Measurements from ENCODE around the gene NT5DC4. TPM values are rescaled to one million over a fixed set of nuclear protein-coding genes. Genes with fewer than 3 reads are reported as not detected.

NT5DC4 gene
- total RNA-seq, 4 donors from 2014 or later = 0.27 TPM; not detected in 3

DNA sequence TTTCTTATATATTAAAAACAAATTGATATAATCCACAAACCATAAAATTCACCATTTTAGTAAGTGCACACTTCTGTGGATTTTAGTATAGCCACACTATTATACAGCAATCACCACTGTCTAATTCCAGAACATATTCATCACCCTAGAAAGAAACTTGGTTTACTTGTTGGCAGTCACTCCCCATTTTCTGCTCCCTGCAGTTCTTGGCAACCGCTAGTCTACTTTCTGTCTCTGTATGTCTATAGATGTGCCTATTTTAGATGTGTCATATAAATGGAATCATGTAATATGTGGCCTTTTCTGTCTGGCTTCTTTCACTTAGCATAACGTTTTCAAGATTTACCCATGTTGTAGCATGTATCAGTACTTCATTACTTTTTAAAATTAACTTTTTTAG lies 37.9 kb downstream of the NT5DC4 start:
- Histone ChIP-seq H3K4me1 (peaks cover 0 to 36% (median 3%) of the 10 kb centered on the region in 3 donors), H3K4me3 (no peak overlapping the region), H3K27ac (no peak overlapping the region), H3K9me3 (no peaks in the 10 kb centered on the region), H3K27me3 (no peaks in the 10 kb centered on the region), H3K36me3 (no peaks in the 10 kb centered on the region)
- WGBS, 2 donors (ENCODE audit: low coverage in 1 of 2) = 9 to 21% methylated on average over 2 of the region's 2 CpGs
- no peak for TF ChIP-seq EP300 (IDR thresholded peaks at IDR 0.05)
- TF ChIP-seq POLR2A (IDR thresholded peaks at IDR 0.05) = no peak
- TF ChIP-seq, protein P1, sequence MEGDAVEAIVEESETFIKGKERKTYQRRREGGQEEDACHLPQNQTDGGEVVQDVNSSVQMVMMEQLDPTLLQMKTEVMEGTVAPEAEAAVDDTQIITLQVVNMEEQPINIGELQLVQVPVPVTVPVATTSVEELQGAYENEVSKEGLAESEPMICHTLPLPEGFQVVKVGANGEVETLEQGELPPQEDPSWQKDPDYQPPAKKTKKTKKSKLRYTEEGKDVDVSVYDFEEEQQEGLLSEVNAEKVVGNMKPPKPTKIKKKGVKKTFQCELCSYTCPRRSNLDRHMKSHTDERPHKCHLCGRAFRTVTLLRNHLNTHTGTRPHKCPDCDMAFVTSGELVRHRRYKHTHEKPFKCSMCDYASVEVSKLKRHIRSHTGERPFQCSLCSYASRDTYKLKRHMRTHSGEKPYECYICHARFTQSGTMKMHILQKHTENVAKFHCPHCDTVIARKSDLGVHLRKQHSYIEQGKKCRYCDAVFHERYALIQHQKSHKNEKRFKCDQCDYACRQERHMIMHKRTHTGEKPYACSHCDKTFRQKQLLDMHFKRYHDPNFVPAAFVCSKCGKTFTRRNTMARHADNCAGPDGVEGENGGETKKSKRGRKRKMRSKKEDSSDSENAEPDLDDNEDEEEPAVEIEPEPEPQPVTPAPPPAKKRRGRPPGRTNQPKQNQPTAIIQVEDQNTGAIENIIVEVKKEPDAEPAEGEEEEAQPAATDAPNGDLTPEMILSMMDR (IDR thresholded peaks at IDR 0.05) = no peak
- TF ChIP-seq POLR2AphosphoS5 (IDR thresholded peaks at IDR 0.05) = no peak
- no peak for ATAC-seq

DNA sequence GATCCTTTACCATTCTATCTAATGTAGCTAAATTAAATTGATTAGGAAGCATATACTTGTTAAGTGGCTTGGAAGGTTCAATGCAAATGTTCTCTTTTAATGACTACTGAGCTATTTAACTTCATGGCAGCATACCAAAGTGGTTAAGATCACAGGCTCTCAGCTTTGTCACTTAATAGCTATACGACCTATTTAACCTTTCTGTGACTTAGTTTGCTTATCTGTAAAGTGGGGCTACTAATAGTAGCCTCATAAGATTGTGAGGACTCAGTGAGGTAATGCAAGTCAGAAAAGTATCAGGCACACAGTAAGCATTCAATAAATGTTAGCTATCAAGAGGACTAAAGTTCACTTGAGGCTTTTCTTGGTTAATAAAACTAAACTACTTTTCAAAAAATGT lies 39.3 kb downstream of the NT5DC4 start:
- Histone ChIP-seq H3K27ac (no peak overlapping the region), H3K4me1 (peaks cover 3 to 46% (median 8%) of the 10 kb centered on the region in 3 donors), H3K9me3 (no peaks in the 10 kb centered on the region), H3K36me3 (no peaks in the 10 kb centered on the region), H3K4me3 (no peak overlapping the region), H3K27me3 (no peaks in the 10 kb centered on the region)
- no peak for TF ChIP-seq EP300 (IDR thresholded peaks at IDR 0.05)
- WGBS, 2 donors (ENCODE audit: low coverage in 1 of 2) = 71 to 79% methylated on average over 1 of the region's 1 CpG
- no peak for ATAC-seq

DNA sequence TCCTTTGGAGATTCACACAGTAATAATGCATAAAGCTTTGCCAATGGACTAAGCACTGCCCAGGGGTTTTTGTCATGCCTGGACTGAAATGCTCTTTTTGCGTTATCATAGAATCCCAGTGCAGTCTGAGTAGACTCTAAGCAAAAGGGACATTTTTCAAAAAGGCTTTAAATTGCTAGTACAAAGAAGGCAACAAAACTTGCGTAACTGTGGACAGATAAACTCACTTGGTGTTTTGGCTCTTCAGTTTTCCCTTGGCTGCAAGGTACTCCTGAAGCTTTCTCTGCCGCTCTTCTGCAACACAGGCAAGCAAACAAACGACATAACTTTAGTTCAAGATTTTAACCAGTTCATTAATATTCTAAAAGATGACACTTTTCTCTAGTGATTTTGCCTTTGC lies 41.5 kb downstream of the NT5DC4 start:
- Histone ChIP-seq H3K9me3 (no peaks in the 10 kb centered on the region), H3K4me3 (no peak overlapping the region), H3K4me1 (peaks cover 3 to 38% (median 11%) of the 10 kb centered on the region in 3 donors), H3K27me3 (no peaks in the 10 kb centered on the region), H3K36me3 (no peaks in the 10 kb centered on the region), H3K27ac (no peak overlapping the region)
- TF ChIP-seq, protein P1 (IDR thresholded peaks at IDR 0.05) = no peak
- no peak for ATAC-seq
- WGBS, 2 donors (ENCODE audit: low coverage in 1 of 2) = 89 to 100% methylated on average over 2 to 4 of the region's 4 CpGs

DNA sequence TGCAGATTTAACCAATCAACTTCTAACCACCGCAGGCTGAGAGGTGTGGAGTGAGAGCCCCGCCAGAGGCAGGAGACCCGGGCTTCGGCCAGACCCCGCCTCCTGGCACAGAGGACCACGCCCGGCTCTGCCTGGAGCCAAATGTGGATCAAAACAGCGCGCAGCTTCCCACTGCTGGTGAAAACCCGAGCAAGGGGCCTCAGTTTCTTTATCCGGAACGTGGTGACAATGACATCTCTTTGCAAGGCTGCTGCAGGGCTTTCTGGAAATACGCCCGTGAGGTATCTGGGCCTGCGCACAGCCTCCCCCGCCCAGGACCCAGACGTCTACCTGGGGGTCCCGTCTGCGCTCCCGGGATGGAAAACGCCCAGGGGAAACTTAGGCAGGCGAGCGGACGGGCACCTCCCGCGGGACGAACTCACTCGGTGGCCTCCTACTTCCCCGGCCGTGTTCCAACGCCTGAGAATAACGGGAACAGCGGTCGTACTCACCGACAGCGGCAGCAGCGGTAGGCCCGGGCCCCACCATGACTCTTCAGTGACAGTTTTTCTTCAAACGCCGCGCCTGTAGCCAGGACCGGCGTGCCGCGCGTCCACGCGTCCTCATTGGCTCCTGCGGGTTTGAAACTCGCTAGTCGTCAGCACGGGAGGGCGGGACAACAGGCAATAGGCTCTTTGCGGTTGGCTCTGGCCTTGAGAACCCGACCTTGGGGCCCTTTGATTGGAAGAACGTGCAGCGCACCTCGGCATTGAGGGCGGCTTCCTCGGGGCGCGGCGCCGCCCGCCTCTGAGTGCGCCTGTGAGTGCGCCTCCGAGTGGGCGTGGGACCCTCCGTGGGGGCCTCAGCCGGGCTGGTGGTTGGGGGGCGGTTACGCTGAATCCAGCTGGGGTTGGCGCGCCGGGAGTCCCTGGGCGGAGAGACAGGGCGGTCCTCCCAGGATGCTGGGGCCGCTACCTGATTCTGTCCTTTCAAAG lies 43.5 kb downstream of the NT5DC4 start, which contains the start of gene CKAP2L:
Gene CKAP2L, minus strand, starts transcription at position 539 of the 974 bp plus-strand sequence. Its CDS starts 11 bp downstream, at position 528.
- 0% methylated on average over 2 of the region's 79 CpGs for WGBS, 2 donors (ENCODE audit: low coverage in 1 of 2)
- Histone ChIP-seq H3K27me3 (no peaks in the 10 kb centered on the region), H3K9me3 (no peaks in the 10 kb centered on the region), H3K27ac (peak within 1 kb of the TSS in 3 of 4 donors; percentile 67 to 81 (median 73)), H3K36me3 (no peaks in the 10 kb centered on the region), H3K4me1 (peaks cover 0 to 17% (median 11%) of the 10 kb centered on the region in 3 donors), H3K4me3 (peak within 1 kb of the TSS; percentile 72 to 84)
- TF ChIP-seq POLR2A (IDR thresholded peaks at IDR 0.05) (peak in 1 of 2 donors; percentile 19), EP300 (IDR thresholded peaks at IDR 0.05) (no peak)
- TF ChIP-seq, protein P1 (IDR thresholded peaks at IDR 0.05) = peak in 1 of 4 experiments; percentile 12
- ATAC-seq = peak; percentile 99

DNA sequence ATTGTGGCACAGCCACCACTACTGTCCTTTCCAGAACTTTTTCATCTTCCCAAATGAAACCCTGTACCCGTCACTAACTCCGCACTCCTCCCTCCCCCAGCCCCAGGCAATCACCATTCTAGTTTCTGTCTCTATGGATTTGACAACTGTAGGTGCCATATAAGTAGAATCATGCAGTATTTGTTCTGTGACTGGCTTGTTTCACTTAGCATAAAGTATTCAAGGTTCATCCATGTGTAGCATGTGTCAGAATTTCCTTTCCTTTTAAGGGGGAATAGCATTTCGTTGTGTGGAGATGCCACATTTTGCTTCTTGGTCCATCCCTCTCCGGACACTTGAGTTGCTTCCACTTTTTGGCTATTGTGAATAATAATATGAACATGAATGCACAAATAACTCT lies 44.4 kb downstream of the NT5DC4 start:
- ATAC-seq = no peak
- WGBS, 2 donors (ENCODE audit: low coverage in 1 of 2) = 30 to 44% methylated on average over 4 of the region's 4 CpGs
- H3K4me3 ChIP-seq = peak overlapping the region; percentile 72 to 84
- H3K27ac ChIP-seq = peak overlapping the region in 3 of 4 donors; percentile 67 to 81 (median 73)
- H3K27me3 ChIP-seq = no peaks in the 10 kb centered on the region
- H3K9me3 ChIP-seq = no peaks in the 10 kb centered on the region
- TF ChIP-seq POLR2A (IDR thresholded peaks at IDR 0.05) = no peak
- no peak for TF ChIP-seq POLR2AphosphoS5 (IDR thresholded peaks at IDR 0.05)
- TF ChIP-seq, protein P1 (IDR thresholded peaks at IDR 0.05) = no peak
- no peak for TF ChIP-seq EP300 (IDR thresholded peaks at IDR 0.05)
- no peaks in the 10 kb centered on the region for H3K36me3 ChIP-seq
- peaks cover 0 to 17% (median 11%) of the 10 kb centered on the region in 3 donors for H3K4me1 ChIP-seq

All from gastroesophageal sphincter (tissue), 4 donors.